ENCODE data around the gene EEF1AKMT3.
A peak's percentile ranks its signal among the peaks of the same experiment; 100 is the strongest.

Gene EEF1AKMT3

GRCh38 chr12:57736741-57737466, 35.5 kb upstream of the EEF1AKMT3 start:
- no peak for DNase-seq (ENCODE audit: low spot score)
- no peak for TF ChIP-seq CTCF (IDR thresholded peaks at IDR 0.05; ENCODE audit: extremely low read depth, missing control alignments)

GRCh38 chr12:57737467-57738460, 34.6 kb upstream of the EEF1AKMT3 start:
- DNase-seq (ENCODE audit: low spot score) = peak; percentile 26

GRCh38 chr12:57738661-57739237, 33.7 kb upstream of the EEF1AKMT3 start, which contains the start of gene AGAP2:
Gene AGAP2 (minus strand): TSS chr12:57738742. CDS start chr12:57738246, 496 bp downstream.
- DNase-seq (ENCODE audit: low spot score) = no peak
- no peak for TF ChIP-seq CTCF (IDR thresholded peaks at IDR 0.05; ENCODE audit: extremely low read depth, missing control alignments)

More at GRCh38 chr12:57737467-57738460, 34.6 kb upstream of the EEF1AKMT3 start:
- no peak for TF ChIP-seq CTCF (IDR thresholded peaks at IDR 0.05; ENCODE audit: extremely low read depth, missing control alignments)

GRCh38 chr12:57739387-57739786, 33.0 kb upstream of the EEF1AKMT3 start:
- no peak for TF ChIP-seq CTCF (IDR thresholded peaks at IDR 0.05; ENCODE audit: extremely low read depth, missing control alignments)
- no peak for DNase-seq (ENCODE audit: low spot score)

- no peak for TF ChIP-seq CTCF (IDR thresholded peaks at IDR 0.05; ENCODE audit: extremely low read depth, missing control alignments)
- DNase-seq (ENCODE audit: low spot score) = no peak
Observed at GRCh38 chr12:57739914-57740538, 32.4 kb upstream of the EEF1AKMT3 start.

- peak; percentile 83 for DNase-seq (ENCODE audit: low spot score)
- TF ChIP-seq CTCF (IDR thresholded peaks at IDR 0.05; ENCODE audit: extremely low read depth, missing control alignments) = no peak
Observed at GRCh38 chr12:57740656-57741412, 31.6 kb upstream of the EEF1AKMT3 start.
